Hepatocyte (in vitro differentiated cells): Measurements from ENCODE around the gene ANKS1B.

Experiments used
- EZH2 ChIP-seq: fragments of 200-600 bp; sonication (generic); IDR thresholded peaks from 2 replicates; pipeline ENCODE4 v1.6.1; 2016; ENCODE audit warnings: antibody characterized with exemption, mild to moderate bottlenecking, borderline replicate concordance
- EZH2phosphoT487 ChIP-seq: fragments of 200-600 bp; sonication (generic); IDR thresholded peaks from one replicate; pipeline ENCODE4 v1.6.1; 2018; ENCODE audit warnings: antibody characterized with exemption, mild to moderate bottlenecking, low read depth, moderate library complexity; ENCODE audit not compliant: unreplicated experiment, severe bottlenecking
- TF ChIP-seq, protein P1 (sequence below): fragments of 200-600 bp; sonication (generic); IDR thresholded peaks from 2 replicates; pipeline ENCODE4 v1.5.1; 2016; ENCODE audit warnings: antibody characterized with exemption, mild to moderate bottlenecking; ENCODE audit not compliant: poor library complexity

DNA sequence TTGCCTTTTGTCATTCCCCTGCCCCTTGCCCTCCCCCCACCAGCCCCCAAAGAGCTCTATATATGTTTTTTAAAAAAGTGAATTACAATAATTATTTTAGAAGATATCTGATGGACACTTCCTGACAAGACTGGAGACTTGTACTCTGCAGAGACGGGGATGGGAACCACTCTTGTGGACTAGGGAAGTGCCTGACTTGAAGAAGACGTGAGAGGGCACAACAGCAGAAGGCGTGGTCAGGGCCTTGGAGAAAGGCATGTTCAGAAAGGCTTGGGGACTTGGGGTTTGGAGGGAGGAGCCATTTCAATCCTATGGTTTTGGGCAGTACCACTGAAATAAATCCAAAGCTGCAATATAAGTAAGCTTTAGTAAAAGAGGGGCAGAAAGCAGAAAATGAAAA, 1184.9 kb downstream of the ANKS1B start:
- TF ChIP-seq, protein P1, sequence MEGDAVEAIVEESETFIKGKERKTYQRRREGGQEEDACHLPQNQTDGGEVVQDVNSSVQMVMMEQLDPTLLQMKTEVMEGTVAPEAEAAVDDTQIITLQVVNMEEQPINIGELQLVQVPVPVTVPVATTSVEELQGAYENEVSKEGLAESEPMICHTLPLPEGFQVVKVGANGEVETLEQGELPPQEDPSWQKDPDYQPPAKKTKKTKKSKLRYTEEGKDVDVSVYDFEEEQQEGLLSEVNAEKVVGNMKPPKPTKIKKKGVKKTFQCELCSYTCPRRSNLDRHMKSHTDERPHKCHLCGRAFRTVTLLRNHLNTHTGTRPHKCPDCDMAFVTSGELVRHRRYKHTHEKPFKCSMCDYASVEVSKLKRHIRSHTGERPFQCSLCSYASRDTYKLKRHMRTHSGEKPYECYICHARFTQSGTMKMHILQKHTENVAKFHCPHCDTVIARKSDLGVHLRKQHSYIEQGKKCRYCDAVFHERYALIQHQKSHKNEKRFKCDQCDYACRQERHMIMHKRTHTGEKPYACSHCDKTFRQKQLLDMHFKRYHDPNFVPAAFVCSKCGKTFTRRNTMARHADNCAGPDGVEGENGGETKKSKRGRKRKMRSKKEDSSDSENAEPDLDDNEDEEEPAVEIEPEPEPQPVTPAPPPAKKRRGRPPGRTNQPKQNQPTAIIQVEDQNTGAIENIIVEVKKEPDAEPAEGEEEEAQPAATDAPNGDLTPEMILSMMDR = no peak
- TF ChIP-seq EZH2 (no peak), EZH2phosphoT487 (no peak)
